HepG2 (cell line): ENCODE measurements around the gene GBE1. TPM values are rescaled to one million over a fixed set of nuclear protein-coding genes. Genes with fewer than 3 reads are reported as not detected.

Source experiments
- ATAC-seq: fragments of 200-7000 bp; cut with Tn5 transposase; 3 replicates; pipeline ENCODE4 v1.9.1; 2020; ENCODE audit warnings: mild to moderate bottlenecking, moderate library complexity
- BruUV-seq: library from RNA; stranded (reverse); fragments of 400-500 nt; replicated peaks from 2 replicates; lab custom pipeline; 2021; lab: Mats Ljungman, UMichigan
- CTCF ChIA-PET: fragments of 300-600 bp; formaldehyde crosslinking; extraction: SDS; loops from one replicate; lab custom pipeline; 2021; ENCODE audit warnings: low total read pairs, inconsistent platforms, low intra/inter-chr PET ratio; lab: Yijun Ruan, JAX
- POLR2A ChIA-PET: fragments of 350-600 bp; sonication (Branson Sonifier 250); formaldehyde crosslinking; loops from one replicate; lab custom pipeline; 2020; ENCODE audit warnings: antibody characterized with exemption, inconsistent platforms; lab: Yijun Ruan, JAX
- DNase-seq: peaks from one replicate; pipeline ENCODE4 v3.0.0-alpha.2; 2015; ENCODE audit warnings: low spot score
- FAIRE-seq: peaks from 3 replicates; lab custom pipeline; 2011; peaks lifted over from hg19 to GRCh38; lab: Jason Lieb, UNC
- H2AFZ ChIP-seq: one replicate; pipeline ENCODE4 v1.6.1; 2011; ENCODE audit warnings: low read length, inconsistent platforms
- H3K27ac ChIP-seq: fragments of 300-600 bp; 3 replicates; pipeline ENCODE4 v1.8.0; 2011; ENCODE audit warnings: mixed run types, mild to moderate bottlenecking, mixed read lengths, low read length, inconsistent platforms; ENCODE audit not compliant: insufficient read depth; ENCODE audit errors: extremely low read length
- H3K27me3 ChIP-seq, 2 experiments: fragments of 200-600 bp in 1 of 2; 2 replicates in 1 of 2; 3 replicates in 1 of 2; pipeline versions ENCODE4 v1.6.0 to v1.8.0; 2011; ENCODE audit warnings: low read length in 2 of 2, mild to moderate bottlenecking in 2 of 2, moderate library complexity in 2 of 2, inconsistent platforms in 1 of 2; ENCODE audit not compliant: insufficient read depth in 2 of 2, control insufficient read depth in 1 of 2
- H3K36me3 ChIP-seq, 2 experiments: fragments of 200-600 bp in 1 of 2; replicated peaks in 1 of 2; 2 replicates in 1 of 2; 3 replicates in 1 of 2; pipeline versions ENCODE4 v1.5.1 to v1.8.0; 2011; ENCODE audit warnings: low read length in 2 of 2, inconsistent platforms in 1 of 2; ENCODE audit not compliant: insufficient read depth in 2 of 2, control insufficient read depth in 1 of 2
- H3K4me1 ChIP-seq: 2 replicates; pipeline ENCODE4 v1.5.1; 2012; ENCODE audit warnings: low read length, inconsistent platforms; ENCODE audit not compliant: insufficient read depth
- H3K4me2 ChIP-seq: 2 replicates; pipeline ENCODE4 v1.6.0; 2011; ENCODE audit warnings: low read depth, low read length, inconsistent platforms
- H3K4me3 ChIP-seq, 3 experiments: fragments of 200-600 bp in 1 of 3; sonication (generic), shearing (Covaris generic) in 1 of 3; replicated peaks in 1 of 3; 2 replicates each; pipeline ENCODE4 v1.5.1; 2011 to 2016; ENCODE audit warnings: low read length in 3 of 3, inconsistent platforms in 2 of 3, low read depth in 2 of 3, mild to moderate bottlenecking in 2 of 3, control low read depth in 1 of 3, mixed read lengths in 1 of 3; ENCODE audit not compliant: insufficient read depth in 1 of 3
- H3K79me2 ChIP-seq: one replicate; pipeline ENCODE4 v1.6.1; 2011; ENCODE audit warnings: low read length, inconsistent platforms; ENCODE audit not compliant: insufficient read depth
- H3K9ac ChIP-seq: 2 replicates; pipeline ENCODE4 v1.6.0; 2011; ENCODE audit warnings: mild to moderate bottlenecking, low read depth, low read length, inconsistent platforms; ENCODE audit not compliant: insufficient read depth
- H3K9me3 ChIP-seq: 2 replicates; pipeline ENCODE4 v1.5.1; 2012; ENCODE audit warnings: mild to moderate bottlenecking, low read length
- H4K20me1 ChIP-seq: 2 replicates; pipeline ENCODE4 v1.6.0; 2011; ENCODE audit warnings: inconsistent platforms, mild to moderate bottlenecking, low read length, moderate library complexity; ENCODE audit not compliant: insufficient read depth
- GFI1 ChIP-seq: sonication (generic); formaldehyde crosslinking; IDR thresholded peaks from 2 replicates; pipeline ENCODE4 v1.5.0; 2020; ENCODE audit warnings: missing genetic modification reagents, mild to moderate bottlenecking, borderline replicate concordance
- ZBTB33 ChIP-seq: sonication (generic); formaldehyde crosslinking; IDR thresholded peaks from 2 replicates; pipeline ENCODE4 v1.4.0; 2020; ENCODE audit warnings: missing genetic modification reagents
- ZMYM3 ChIP-seq: sonication (generic); formaldehyde crosslinking; IDR thresholded peaks from 2 replicates; pipeline ENCODE4 v1.5.1; 2020; ENCODE audit warnings: mild to moderate bottlenecking, missing genetic modification reagents
- ZNF282 ChIP-seq: fragments of 450-650 bp; IDR thresholded peaks from 2 replicates; pipeline ENCODE4 v1.6.1; 2018; ENCODE audit not compliant: partially characterized antibody
- ZNF432 ChIP-seq: sonication (generic); formaldehyde crosslinking; IDR thresholded peaks from 2 replicates; pipeline ENCODE4 v1.5.0; 2020; ENCODE audit warnings: missing genetic modification reagents, mild to moderate bottlenecking, borderline replicate concordance
- WGBS: methylation state at CpG from one replicate; pipeline ENCODE4 v1.1.6; 2017; ENCODE audit warnings: low lambda C conversion rate; 5-methylcytosine and 5-hydroxymethylcytosine counted together
- in situ Hi-C: cut with HindIII; loops from 2 replicates; pipeline ENCODE4 v1.10.0; 2017; ENCODE audit warnings: low pct_unique_long_range_greater_than_20kb; ENCODE audit not compliant: extremely low pct_ligation_motif_present
- intact Hi-C: fragments of 100-400 bp; cut with micrococcal nuclease; formaldehyde crosslinking; loops from one replicate; pipeline ENCODE4 v1.10.0; 2022; ENCODE audit not compliant: unreplicated experiment
- polyA plus RNA-seq, 8 experiments: library from polyadenylated mRNA; depleted of rRNA in 3 of 8; stranded (reverse) in 7 of 8; unstranded in 1 of 8; fragments of >200 nt; fragmentation: Illumina TruSeq in 4 of 8; extraction: Trizol in 4 of 8; gene quantifications; 2 replicates each; pipeline versions ENCODE4 v1.2.1 to v1.2.3, GENCODE V29; 2011 to 2016; ENCODE audit warnings: low read depth in 4 of 8, missing spikeins in 1 of 8, mixed read lengths in 1 of 8; ENCODE audit not compliant: insufficient read depth in 1 of 8
- total RNA-seq, 5 experiments: library from RNA; depleted of rRNA; stranded (reverse); fragments of >200 nt; fragmentation: Illumina TruSeq; extraction: Trizol; gene quantifications; 2 replicates each; pipeline ENCODE4 v1.2.3, GENCODE V29; 2016; ENCODE audit warnings: low read depth in 1 of 5
- TF ChIP-seq, protein P1 (sequence below): sonication (generic); formaldehyde crosslinking; IDR thresholded peaks from 2 replicates; pipeline ENCODE4 v1.4.0; 2020; ENCODE audit warnings: missing genetic modification reagents
- TF ChIP-seq, protein P2 (sequence below): sonication (generic); formaldehyde crosslinking; IDR thresholded peaks from 2 replicates; pipeline ENCODE4 v1.4.0; 2020; ENCODE audit warnings: missing genetic modification reagents

Gene GBE1
- total and polyA plus RNA-seq, 2 of the 13 experiments (the other 11 are each of a cell fraction or from before 2014, with no cell fraction given), result 22.9 to 36.1 TPM

- TF ChIP-seq, protein P1, sequence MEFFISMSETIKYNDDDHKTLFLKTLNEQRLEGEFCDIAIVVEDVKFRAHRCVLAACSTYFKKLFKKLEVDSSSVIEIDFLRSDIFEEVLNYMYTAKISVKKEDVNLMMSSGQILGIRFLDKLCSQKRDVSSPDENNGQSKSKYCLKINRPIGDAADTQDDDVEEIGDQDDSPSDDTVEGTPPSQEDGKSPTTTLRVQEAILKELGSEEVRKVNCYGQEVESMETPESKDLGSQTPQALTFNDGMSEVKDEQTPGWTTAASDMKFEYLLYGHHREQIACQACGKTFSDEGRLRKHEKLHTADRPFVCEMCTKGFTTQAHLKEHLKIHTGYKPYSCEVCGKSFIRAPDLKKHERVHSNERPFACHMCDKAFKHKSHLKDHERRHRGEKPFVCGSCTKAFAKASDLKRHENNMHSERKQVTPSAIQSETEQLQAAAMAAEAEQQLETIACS (CRISPR knock-in tag), result no peak
- TF ChIP-seq GFI1 (CRISPR knock-in tag), result no peak
- TF ChIP-seq ZNF432, result no peak
These were observed 206.6 kb downstream of the GBE1 start (continued) for GRCh38 chr3:81554801-81555200.

- Histone ChIP-seq H3K9ac (no peak overlapping the region), H4K20me1 (no peaks in the 10 kb centered on the region)
- peak; percentile 43 for DNase-seq
- in situ Hi-C loops, result no loop called here
- no TSS peak for BruUV-seq
- TF ChIP-seq, protein P2, sequence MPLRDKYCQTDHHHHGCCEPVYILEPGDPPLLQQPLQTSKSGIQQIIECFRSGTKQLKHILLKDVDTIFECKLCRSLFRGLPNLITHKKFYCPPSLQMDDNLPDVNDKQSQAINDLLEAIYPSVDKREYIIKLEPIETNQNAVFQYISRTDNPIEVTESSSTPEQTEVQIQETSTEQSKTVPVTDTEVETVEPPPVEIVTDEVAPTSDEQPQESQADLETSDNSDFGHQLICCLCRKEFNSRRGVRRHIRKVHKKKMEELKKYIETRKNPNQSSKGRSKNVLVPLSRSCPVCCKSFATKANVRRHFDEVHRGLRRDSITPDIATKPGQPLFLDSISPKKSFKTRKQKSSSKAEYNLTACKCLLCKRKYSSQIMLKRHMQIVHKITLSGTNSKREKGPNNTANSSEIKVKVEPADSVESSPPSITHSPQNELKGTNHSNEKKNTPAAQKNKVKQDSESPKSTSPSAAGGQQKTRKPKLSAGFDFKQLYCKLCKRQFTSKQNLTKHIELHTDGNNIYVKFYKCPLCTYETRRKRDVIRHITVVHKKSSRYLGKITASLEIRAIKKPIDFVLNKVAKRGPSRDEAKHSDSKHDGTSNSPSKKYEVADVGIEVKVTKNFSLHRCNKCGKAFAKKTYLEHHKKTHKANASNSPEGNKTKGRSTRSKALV (CRISPR knock-in tag), result no peak
- no peak for TF ChIP-seq ZNF282
- TF ChIP-seq ZBTB33, result peak; percentile 81; the same call in 1 of the 2 replicates
- TF ChIP-seq ZMYM3 (CRISPR knock-in tag), result no peak
- TF ChIP-seq, all 625 proteins: peak for 1
- no peaks in the 10 kb centered on the region for H3K36me3 ChIP-seq
- POLR2A ChIA-PET, result no interaction called here
- no peaks in the 10 kb centered on the region for H3K27me3 ChIP-seq
- no peak overlapping the region for H3K4me2 ChIP-seq
- peaks cover 12% of the 10 kb centered on the region for H3K4me1 ChIP-seq
- H3K79me2 ChIP-seq, result no peaks in the 10 kb centered on the region
- peak; percentile 92 for ATAC-seq
- no peak overlapping the region for H3K27ac ChIP-seq
- H3K4me3 ChIP-seq, result no peak overlapping the region
- peaks cover 2% of the 10 kb centered on the region for H3K9me3 ChIP-seq
- FAIRE-seq, result no peak
- CTCF ChIA-PET, result no interaction called here
- intact Hi-C loops, result no loop called here
- no peak overlapping the region for H2AFZ ChIP-seq
- 50% methylated on average over 1 of the region's 1 CpG for WGBS
These were observed 207.1 kb downstream of the GBE1 start for GRCh38 chr3:81554388-81554787.
